ENCODE measurements around the gene ARNT2.

- TF ChIP-seq POLR2A (IDR thresholded peaks at IDR 0.05) = no peak
- TF ChIP-seq CTCF (IDR thresholded peaks at IDR 0.05) = no peak
Measured at GRCh38 chr15:80386151-80386550, 18.0 kb upstream of the ARNT2 start.
